GM23338 (cell line): ENCODE measurements around the gene GRHPR. TPM values are rescaled to one million over a fixed set of nuclear protein-coding genes. Genes with fewer than 3 reads are reported as not detected.

ENCODE experiments used
- ATAC-seq: fragments of 200-7000 bp; cut with Tn5 transposase; 3 replicates; pipeline ENCODE4 v1.9.1; 2020
- DNase-seq: peaks from one replicate; pipeline ENCODE4 v3.0.0-alpha.2; 2015; ENCODE audit warnings: low spot score
- H2AFZ ChIP-seq: fragments of 200-600 bp; sonication (generic); 2 replicates; pipeline ENCODE4 v1.8.0; 2016; ENCODE audit warnings: antibody characterized with exemption, mild to moderate bottlenecking, moderate library complexity
- H3F3A ChIP-seq: fragments of 200-600 bp; sonication (generic); replicated peaks from 2 replicates; pipeline ENCODE4 v1.8.0; 2017; ENCODE audit warnings: antibody characterized with exemption, mixed run types, low read depth
- H3K27ac ChIP-seq: fragments of 200-600 bp; sonication (generic); 2 replicates; pipeline ENCODE4 v1.6.1; 2016; ENCODE audit warnings: low read depth
- H3K27me3 ChIP-seq: fragments of 200-600 bp; sonication (generic); 2 replicates; pipeline ENCODE4 v1.8.0; 2016; ENCODE audit warnings: mild to moderate bottlenecking, mixed run types, moderate library complexity; ENCODE audit not compliant: insufficient read depth
- H3K36me3 ChIP-seq: fragments of 200-600 bp; sonication (generic); 2 replicates; pipeline ENCODE4 v1.8.0; 2016; ENCODE audit warnings: mild to moderate bottlenecking; ENCODE audit not compliant: insufficient read depth
- H3K4me1 ChIP-seq: fragments of 200-600 bp; sonication (generic); 2 replicates; pipeline ENCODE4 v1.8.0; 2016; ENCODE audit warnings: mild to moderate bottlenecking, moderate library complexity; ENCODE audit not compliant: insufficient read depth
- H3K4me2 ChIP-seq: fragments of 200-600 bp; sonication (generic); 2 replicates; pipeline ENCODE4 v1.7.1; 2017; ENCODE audit warnings: mixed run types
- H3K4me3 ChIP-seq: fragments of 200-600 bp; sonication (generic); 2 replicates; pipeline ENCODE4 v1.6.1; 2016; ENCODE audit warnings: mixed run types
- H3K79me2 ChIP-seq: fragments of 200-600 bp; sonication (generic); replicated peaks from 2 replicates; pipeline ENCODE4 v1.8.0; 2017; ENCODE audit warnings: mild to moderate bottlenecking; ENCODE audit not compliant: insufficient read depth
- H3K9me2 ChIP-seq: fragments of 200-600 bp; sonication (generic); 2 replicates; pipeline ENCODE4 v1.8.0; 2017; ENCODE audit not compliant: insufficient read depth
- H4K20me1 ChIP-seq: fragments of 200-600 bp; sonication (generic); replicated peaks from 2 replicates; pipeline ENCODE4 v1.8.0; 2017; ENCODE audit warnings: mild to moderate bottlenecking; ENCODE audit not compliant: insufficient read depth
- H3K27ac Mint-ChIP-seq: 2 replicates; pipeline ENCODE4 v1.8.0; 2020; ENCODE audit warnings: inconsistent platforms, mild to moderate bottlenecking, moderate library complexity, mixed read lengths
- H3K27me3 Mint-ChIP-seq: 3 replicates; pipeline ENCODE4 v1.8.0; 2022; ENCODE audit warnings: low read depth, mild to moderate bottlenecking, moderate library complexity, mixed read lengths, inconsistent platforms; ENCODE audit not compliant: insufficient read depth, poor library complexity
- H3K36me3 Mint-ChIP-seq: 3 replicates; pipeline ENCODE4 v1.8.0; 2021; ENCODE audit warnings: low read depth, mild to moderate bottlenecking, inconsistent platforms, moderate library complexity, mixed read lengths
- H3K4me1 Mint-ChIP-seq: 3 replicates; pipeline ENCODE4 v1.8.0; 2020; ENCODE audit warnings: mild to moderate bottlenecking, inconsistent platforms, mixed read lengths
- H3K4me3 Mint-ChIP-seq: 3 replicates; pipeline ENCODE4 v1.8.0; 2021; ENCODE audit warnings: moderate library complexity, mild to moderate bottlenecking, inconsistent platforms, mixed read lengths
- H3K9me3 Mint-ChIP-seq: 3 replicates; pipeline ENCODE4 v1.8.0; 2020; ENCODE audit warnings: moderate library complexity, mild to moderate bottlenecking, inconsistent platforms, mixed read lengths
- CREB1 ChIP-seq: fragments of 250-450 bp; sonication (Bioruptor Pico); IDR thresholded peaks from 2 replicates; pipeline ENCODE4 v1.5.0; 2020; ENCODE audit warnings: low read depth, mild to moderate bottlenecking, moderate library complexity
- CTCF ChIP-seq, 2 experiments: fragments of 200-600 bp in 1 of 2; sonication (generic) in 1 of 2; conservative IDR thresholded peaks; 2 replicates each; pipeline versions ENCODE4 v1.5.1 to v1.6.1; 2016 to 2017; ENCODE audit warnings: antibody characterized with exemption in 2 of 2, low read depth in 2 of 2, mild to moderate bottlenecking in 2 of 2, moderate library complexity in 1 of 2
- ETS1 ChIP-seq: IDR thresholded peaks from 2 replicates; pipeline ENCODE4 v1.6.1; 2016; ENCODE audit warnings: antibody characterized with exemption
- EZH2 ChIP-seq: fragments of 200-600 bp; sonication (generic); IDR thresholded peaks from one replicate; pipeline ENCODE4 v1.8.0; 2017; ENCODE audit warnings: antibody characterized with exemption, mild to moderate bottlenecking, low read depth; ENCODE audit not compliant: unreplicated experiment
- EZH2phosphoT487 ChIP-seq: fragments of 200-600 bp; sonication (generic); IDR thresholded peaks from one replicate; pipeline ENCODE4 v1.8.1; 2018; ENCODE audit warnings: antibody characterized with exemption; ENCODE audit not compliant: unreplicated experiment
- JUNB ChIP-seq: IDR thresholded peaks from one replicate; pipeline ENCODE4 v1.6.1; 2016; ENCODE audit warnings: antibody characterized with exemption; ENCODE audit not compliant: unreplicated experiment
- NANOG ChIP-seq: IDR thresholded peaks from 2 replicates; pipeline ENCODE4 v1.6.1; 2016; ENCODE audit warnings: antibody characterized with exemption, borderline replicate concordance
- POLR2AphosphoS5 ChIP-seq: IDR thresholded peaks from 2 replicates; pipeline ENCODE4 v1.6.1; 2016; ENCODE audit warnings: antibody characterized with exemption, low read depth
- REST ChIP-seq: IDR thresholded peaks from one replicate; pipeline ENCODE4 v1.6.1; 2018; ENCODE audit warnings: antibody characterized with exemption; ENCODE audit not compliant: unreplicated experiment
- STAT1 ChIP-seq: IDR thresholded peaks from one replicate; pipeline ENCODE4 v1.6.1; 2016; ENCODE audit warnings: antibody characterized with exemption; ENCODE audit not compliant: unreplicated experiment
- ZNF114 ChIP-seq: fragments of 250-450 bp; sonication (Bioruptor Pico); IDR thresholded peaks from 2 replicates; pipeline ENCODE4 v1.5.0; 2020; ENCODE audit warnings: mild to moderate bottlenecking, moderate library complexity
- ZNF331 ChIP-seq: fragments of 250-450 bp; sonication (Bioruptor Pico); IDR thresholded peaks from 2 replicates; pipeline ENCODE4 v1.5.0; 2020; ENCODE audit warnings: low read depth, mild to moderate bottlenecking, moderate library complexity
- ZNF462 ChIP-seq: fragments of 250-450 bp; sonication (Bioruptor Pico); IDR thresholded peaks from 2 replicates; pipeline ENCODE4 v1.5.0; 2020; ENCODE audit warnings: mild to moderate bottlenecking, moderate library complexity
- polyA plus RNA-seq: library from polyadenylated mRNA; unstranded; fragments of >200 nt; fragmentation: Nextera tagmentation; extraction: Ambion mirVana; gene quantifications from 2 replicates; pipeline ENCODE4 v1.2.1, GENCODE V29; 2016
- total RNA-seq: library from RNA; depleted of rRNA; stranded (reverse); fragments of >200 nt; shearing (Covaris generic); gene quantifications from 2 replicates; pipeline ENCODE4 v1.2.3, GENCODE V29; 2014

Gene GRHPR
- total and polyA plus RNA-seq, 2 experiments from 2014 or later, result 69.0 to 128 TPM

- H2AFZ ChIP-seq, result no peak overlapping the region
- peaks cover 6% of the 10 kb centered on the region for H3K27me3 Mint-ChIP-seq
- TF ChIP-seq ZNF331 (CRISPR knock-in tag), result no peak
- TF ChIP-seq POLR2AphosphoS5, result no peak
- no peak for TF ChIP-seq REST
- TF ChIP-seq JUNB, result no peak
- no peak for TF ChIP-seq NANOG
- no peak for TF ChIP-seq EZH2phosphoT487
- TF ChIP-seq ZNF462 (CRISPR knock-in tag), result no peak
- no peak for TF ChIP-seq CREB1 (CRISPR knock-in tag)
- TF ChIP-seq EZH2, result no peak
- no peak for TF ChIP-seq ZNF114 (CRISPR knock-in tag)
- no peak for TF ChIP-seq CTCF (conservative IDR thresholded peaks at IDR 0.05; ENCODE audit: low read depth in 2 of 2)
- no peak for TF ChIP-seq ETS1
- no peak for TF ChIP-seq STAT1
Observed at GRCh38 chr9:37476930-37477329, 54.4 kb downstream of the GRHPR start.

More at GRCh38 chr9:37476930-37477329, 54.4 kb downstream of the GRHPR start:
- no peak overlapping the region for H3K4me3 ChIP-seq
- H3K27ac ChIP-seq, result no peak overlapping the region
- H3K79me2 ChIP-seq, result no peaks in the 10 kb centered on the region
- no peaks in the 10 kb centered on the region for H4K20me1 ChIP-seq
- ATAC-seq, result no peak
- no peak for DNase-seq
- H3K4me2 ChIP-seq, result no peak overlapping the region
- no peaks in the 10 kb centered on the region for H3K27me3 ChIP-seq
- peaks cover 14% of the 10 kb centered on the region for H3F3A ChIP-seq
- no peaks in the 10 kb centered on the region for H3K36me3 ChIP-seq
- Mint-ChIP-seq H3K27ac (no peak overlapping the region), H3K9me3 (peaks cover 33% of the 10 kb centered on the region), H3K4me3 (no peak overlapping the region), H3K36me3 (peaks cover 23% of the 10 kb centered on the region; the same call in 2 of the 3 replicates), H3K4me1 (peaks cover 16% of the 10 kb centered on the region)
- peaks cover under 1% of the 10 kb centered on the region; the same call in 1 of the 2 replicates for H3K4me1 ChIP-seq
- H3K9me2 ChIP-seq, result 0 out of 2 replicates have a peak, but pooled peaks cover 6% of the 10 kb centered on the region
